ENCODE measurements around the gene TRPC4AP.

The TRPC4AP gene

GRCh38 chr20:34987288-34988190, 105.1 kb downstream of the TRPC4AP start:
- in situ Hi-C loops (cut with MboI; ENCODE audit: low pct_unique_long_range_greater_than_20kb, low sequenced_read_pairs, unreplicated experiment) = no loop called here
- DNase-seq (ENCODE audit: low spot score) = no peak
- no peak for TF ChIP-seq CTCF (IDR thresholded peaks at IDR 0.05; ENCODE audit: extremely low read depth, insufficient read depth, missing control alignments)

- in situ Hi-C loops (cut with MboI; ENCODE audit: low pct_unique_long_range_greater_than_20kb, low sequenced_read_pairs, unreplicated experiment) = no loop called here
- DNase-seq (ENCODE audit: low spot score) = no peak
- TF ChIP-seq CTCF (IDR thresholded peaks at IDR 0.05; ENCODE audit: extremely low read depth, insufficient read depth, missing control alignments) = no peak
These were observed 106.0 kb downstream of the TRPC4AP start for GRCh38 chr20:34986311-34987287.

GRCh38 chr20:34985461-34986310, 106.9 kb downstream of the TRPC4AP start:
- in situ Hi-C loops (cut with MboI; ENCODE audit: low pct_unique_long_range_greater_than_20kb, low sequenced_read_pairs, unreplicated experiment) = no loop called here
- DNase-seq (ENCODE audit: low spot score) = no peak
- no peak for TF ChIP-seq CTCF (IDR thresholded peaks at IDR 0.05; ENCODE audit: extremely low read depth, insufficient read depth, missing control alignments)

GRCh38 chr20:34984756-34985261, 107.8 kb downstream of the TRPC4AP start:
- TF ChIP-seq CTCF (IDR thresholded peaks at IDR 0.05; ENCODE audit: extremely low read depth, insufficient read depth, missing control alignments) = no peak
- DNase-seq (ENCODE audit: low spot score) = no peak
- in situ Hi-C loops (cut with MboI; ENCODE audit: low pct_unique_long_range_greater_than_20kb, low sequenced_read_pairs, unreplicated experiment) = no loop called here

- in situ Hi-C loops (cut with MboI; ENCODE audit: low pct_unique_long_range_greater_than_20kb, low sequenced_read_pairs, unreplicated experiment) = no loop called here
- no peak for DNase-seq (ENCODE audit: low spot score)
- TF ChIP-seq CTCF (IDR thresholded peaks at IDR 0.05; ENCODE audit: extremely low read depth, insufficient read depth, missing control alignments) = no peak
These were observed 108.4 kb downstream of the TRPC4AP start for GRCh38 chr20:34983995-34984735.
